ENCODE results near the gene GSG1.

GSG1 gene

GRCh38 chr12:13119826-13120225 is 16.4 kb upstream of the GSG1 start:
- no peak for DNase-seq (ENCODE audit: low spot score)

GRCh38 chr12:13117029-13117428 is 13.6 kb upstream of the GSG1 start:
- DNase-seq (ENCODE audit: low spot score), result no peak

GRCh38 chr12:13116259-13116658 is 12.8 kb upstream of the GSG1 start:
- no peak for DNase-seq (ENCODE audit: low spot score)

GRCh38 chr12:13114251-13115052 is 11.0 kb upstream of the GSG1 start:
- peak; percentile 70 for DNase-seq (ENCODE audit: low spot score)

GRCh38 chr12:13112968-13113367 is 9.5 kb upstream of the GSG1 start:
- DNase-seq (ENCODE audit: low spot score), result no peak

GRCh38 chr12:13106666-13107065 is 3.2 kb upstream of the GSG1 start:
- no peak for DNase-seq (ENCODE audit: low spot score)

GRCh38 chr12:13105781-13106180 is 2.3 kb upstream of the GSG1 start:
- DNase-seq (ENCODE audit: low spot score), result no peak

- no peak for DNase-seq (ENCODE audit: low spot score)
Observed at GRCh38 chr12:13104409-13104808, 942 bp upstream of the GSG1 start.

- no peak for DNase-seq (ENCODE audit: low spot score)
Observed at GRCh38 chr12:13102461-13103195, 839 bp downstream of the GSG1 start.

GRCh38 chr12:13101821-13102375 is 1.6 kb downstream of the GSG1 start:
- DNase-seq (ENCODE audit: low spot score), result peak; percentile 16

- DNase-seq (ENCODE audit: low spot score), result peak; percentile 93
Observed at GRCh38 chr12:13100882-13101769, 2.3 kb downstream of the GSG1 start.

GRCh38 chr12:13100605-13100881 is 2.9 kb downstream of the GSG1 start:
- no peak for DNase-seq (ENCODE audit: low spot score)

- no peak for DNase-seq (ENCODE audit: low spot score)
Observed at GRCh38 chr12:13099844-13100604, 3.4 kb downstream of the GSG1 start.

GRCh38 chr12:13099066-13099843 is 4.2 kb downstream of the GSG1 start:
- DNase-seq (ENCODE audit: low spot score), result no peak

- DNase-seq (ENCODE audit: low spot score), result no peak
Observed at GRCh38 chr12:13097491-13098011, 5.9 kb downstream of the GSG1 start.

- no peak for DNase-seq (ENCODE audit: low spot score)
Observed at GRCh38 chr12:13095266-13095995, 8.0 kb downstream of the GSG1 start.

GRCh38 chr12:13094367-13094766 is 9.1 kb downstream of the GSG1 start:
- DNase-seq (ENCODE audit: low spot score), result no peak

GRCh38 chr12:13093848-13094220 is 9.6 kb downstream of the GSG1 start:
- DNase-seq (ENCODE audit: low spot score), result no peak

GRCh38 chr12:13093191-13093847 is 10.1 kb downstream of the GSG1 start:
- no peak for DNase-seq (ENCODE audit: low spot score)
